Stimulated activated CD8-positive, alpha-beta memory T cell treated with anti-CD3 and anti-CD28 coated beads, Interleukin-4, amount 100 ng/mL, for 48 hours (primary cell): Measurements from ENCODE around the gene RBX1.
"Not testable (repeated sequence)": the region's sequence is repeated elsewhere in the genome, so short reads cannot be mapped to it uniquely, and the experiment has no call there.

Experiments used
- DNase-seq: peaks from one replicate; pipeline ENCODE4 v3.0.0-alpha.2; 2020

The RBX1 gene

GRCh38 chr22:40950962-40951794, at the start of gene RBX1:
Gene RBX1, plus strand, starts transcription at chr22:40951378. Its CDS starts 21 bp downstream, at chr22:40951399.
- peak; percentile 98 for DNase-seq

GRCh38 chr22:40904101-40904500, 47.1 kb upstream of the RBX1 start:
- DNase-seq: no peak

- DNase-seq: no peak
Measured at GRCh38 chr22:40908895-40909294, 42.3 kb upstream of the RBX1 start.

- DNase-seq: no peak
Measured at GRCh38 chr22:40911772-40912171, 39.4 kb upstream of the RBX1 start.

- DNase-seq: not testable (repeated sequence)
Measured at GRCh38 chr22:40912987-40913386, 38.2 kb upstream of the RBX1 start.

GRCh38 chr22:40919446-40919845, 31.7 kb upstream of the RBX1 start:
- DNase-seq: no peak

- no peak for DNase-seq
Measured at GRCh38 chr22:40920526-40920925, 30.7 kb upstream of the RBX1 start.

GRCh38 chr22:40922484-40923303, 28.5 kb upstream of the RBX1 start:
- no peak for DNase-seq

- no peak for DNase-seq
Measured at GRCh38 chr22:40928657-40929056, 22.5 kb upstream of the RBX1 start.

GRCh38 chr22:40932396-40932795, 18.8 kb upstream of the RBX1 start:
- no peak for DNase-seq

GRCh38 chr22:40939202-40939601, 12.0 kb upstream of the RBX1 start:
- DNase-seq: no peak

GRCh38 chr22:40951795-40952605, 822 bp downstream of the RBX1 start:
- no peak for DNase-seq

GRCh38 chr22:40953471-40953870, 2.3 kb downstream of the RBX1 start:
- no peak for DNase-seq

GRCh38 chr22:40954113-40954512, 2.9 kb downstream of the RBX1 start:
- DNase-seq: no peak

GRCh38 chr22:40955571-40955970, 4.4 kb downstream of the RBX1 start:
- no peak for DNase-seq

- DNase-seq: no peak
Measured at GRCh38 chr22:40957601-40958000, 6.4 kb downstream of the RBX1 start.

- DNase-seq: no peak
Measured at GRCh38 chr22:40958299-40958698, 7.1 kb downstream of the RBX1 start.

- DNase-seq: no peak
Measured at GRCh38 chr22:40960145-40960544, 9.0 kb downstream of the RBX1 start.

- DNase-seq: no peak
Measured at GRCh38 chr22:40965936-40966725, 15.0 kb downstream of the RBX1 start.

- no peak for DNase-seq
Measured at GRCh38 chr22:40966726-40967085, 15.5 kb downstream of the RBX1 start.

GRCh38 chr22:40967111-40967760, 16.1 kb downstream of the RBX1 start:
- DNase-seq: no peak

- no peak for DNase-seq
Measured at GRCh38 chr22:40972587-40972986, 21.4 kb downstream of the RBX1 start.
